Measurements from ENCODE around the gene USP38.
"Not testable (repeated sequence)": the region's sequence is repeated elsewhere in the genome, so short reads cannot be mapped to it uniquely, and the experiment has no call there.

Gene USP38

DNA sequence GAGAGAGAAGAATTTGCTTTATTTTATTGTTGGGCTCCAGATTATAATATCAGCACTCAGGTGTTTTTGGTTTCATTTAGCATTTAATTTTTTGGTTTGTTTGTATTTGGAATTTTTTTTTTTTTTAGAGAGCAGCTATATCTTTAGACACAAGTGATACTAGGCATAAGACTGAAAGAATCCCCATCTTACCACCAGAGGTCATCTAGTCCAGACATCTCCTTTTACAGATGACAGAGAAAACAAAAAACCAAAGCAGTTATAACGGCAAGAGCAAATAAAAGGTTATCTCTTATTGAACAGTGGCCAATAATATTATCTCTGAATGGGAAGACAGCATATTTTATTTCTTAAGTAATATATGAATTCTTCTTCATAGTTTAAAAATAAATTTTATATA is 22.8 kb downstream of the USP38 start:
- no peak for DNase-seq (ENCODE audit: low spot score)

DNA sequence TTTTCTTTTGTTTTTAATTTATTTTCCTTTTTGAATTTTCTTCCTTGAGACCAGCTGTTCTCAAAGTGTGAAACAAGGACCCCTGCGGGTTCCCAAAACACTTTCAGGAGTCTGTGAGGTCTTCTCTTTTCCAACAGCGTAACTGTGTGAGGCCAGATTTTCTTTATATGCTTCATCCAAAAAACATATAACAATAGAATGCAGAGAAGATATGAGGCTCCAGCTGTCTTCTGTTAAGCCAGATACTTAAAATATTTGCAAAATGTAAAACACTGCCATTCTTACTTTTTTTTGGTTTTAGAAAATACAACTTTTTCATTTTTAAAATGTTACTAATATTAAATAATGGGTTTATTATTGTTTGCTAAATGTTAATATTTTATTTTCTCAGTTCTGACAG is 27.8 kb downstream of the USP38 start:
- no peak for DNase-seq (ENCODE audit: low spot score)

GRCh38 chr4:143215873-143216272 is 31.2 kb downstream of the USP38 start:
- no peak for DNase-seq (ENCODE audit: low spot score)

DNA sequence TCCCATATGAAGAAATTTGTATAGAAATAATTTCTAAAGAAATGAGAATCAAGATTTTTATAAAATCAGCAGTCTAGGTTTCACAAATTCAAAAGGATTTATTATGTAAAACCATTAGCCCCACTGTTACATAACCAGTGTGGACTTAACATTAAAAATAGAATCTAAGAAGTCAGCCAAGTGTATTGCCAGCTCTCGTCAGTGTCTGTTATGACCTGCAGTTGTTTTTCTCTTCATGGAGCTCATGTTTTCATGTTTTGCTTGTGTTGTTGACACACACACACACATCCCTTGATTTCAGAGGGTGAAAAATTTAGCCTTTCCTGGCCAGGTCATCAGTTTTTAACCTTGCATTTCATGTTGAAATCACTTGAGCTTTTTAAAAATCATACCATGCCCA is 39.5 kb downstream of the USP38 start:
- DNase-seq (ENCODE audit: low spot score) = no peak

- no peak for DNase-seq (ENCODE audit: low spot score)
These were observed 40.5 kb downstream of the USP38 start for GRCh38 chr4:143225167-143225566.

DNA sequence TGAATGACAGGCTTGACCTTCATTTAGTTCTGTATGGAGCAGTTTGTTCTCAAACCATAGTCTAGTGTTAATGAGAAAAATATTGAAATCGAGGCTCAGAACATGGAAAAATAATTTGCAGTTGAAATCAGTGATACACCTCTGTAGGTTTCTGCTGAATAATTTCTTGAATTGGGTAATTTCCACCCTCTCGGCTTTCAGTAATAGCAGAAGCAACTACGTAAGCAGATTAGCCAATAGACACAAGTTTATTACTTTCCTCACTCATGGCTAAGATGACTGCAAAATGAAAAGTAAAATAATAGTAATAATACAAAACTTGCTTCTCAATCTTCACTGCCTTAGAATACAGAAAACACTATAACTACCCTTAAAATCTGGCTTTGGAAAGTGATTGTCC is 46.0 kb downstream of the USP38 start:
- DNase-seq (ENCODE audit: low spot score) = no peak

GRCh38 chr4:143232277-143232676 is 47.6 kb downstream of the USP38 start:
- DNase-seq (ENCODE audit: low spot score) = no peak

DNA sequence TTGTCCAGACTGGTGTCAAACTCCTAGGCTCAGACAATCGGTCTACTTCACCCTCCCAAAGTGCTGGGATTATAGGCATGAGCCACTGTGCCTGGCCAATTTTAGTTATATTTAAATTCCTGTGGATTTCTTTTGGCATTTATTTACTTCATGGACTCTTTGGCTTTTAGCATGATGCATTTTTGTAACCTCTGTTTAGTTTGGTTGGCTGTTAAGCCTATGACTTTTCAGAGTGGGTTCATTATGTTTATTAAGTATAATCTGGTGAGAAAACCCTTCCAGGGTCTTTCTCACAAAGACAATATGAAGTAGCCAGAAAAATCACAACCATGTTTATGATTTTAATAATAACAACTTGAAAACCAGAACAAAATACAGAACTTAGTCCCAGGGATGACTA is 49.4 kb downstream of the USP38 start:
- no peak for DNase-seq (ENCODE audit: low spot score)

GRCh38 chr4:143237195-143237594 is 52.5 kb downstream of the USP38 start:
- not testable (repeated sequence) for DNase-seq (ENCODE audit: low spot score)

GRCh38 chr4:143240939-143241679 is 56.4 kb downstream of the USP38 start:
- DNase-seq (ENCODE audit: low spot score) = no peak

- DNase-seq (ENCODE audit: low spot score) = no peak
These were observed 57.2 kb downstream of the USP38 start for GRCh38 chr4:143241892-143242291.

DNA sequence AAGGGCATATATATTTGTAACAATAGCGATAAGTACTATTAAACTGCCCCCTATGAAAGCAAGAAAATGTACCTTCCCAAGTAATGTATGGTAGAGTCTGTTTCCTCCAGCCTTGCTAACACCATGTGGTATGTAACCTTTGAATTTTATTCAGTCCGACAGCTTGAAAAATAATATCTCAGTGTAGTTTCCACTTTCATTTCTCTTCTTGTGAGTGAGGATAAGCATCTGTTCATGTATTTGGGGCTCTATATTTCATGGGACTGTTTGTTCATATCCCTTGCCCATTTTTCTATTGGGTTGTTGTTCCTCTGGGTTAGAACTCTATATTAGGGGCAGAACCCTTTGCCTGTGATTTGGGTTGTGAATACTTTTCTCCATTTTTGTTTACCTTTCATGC is 58.3 kb downstream of the USP38 start:
- no peak for DNase-seq (ENCODE audit: low spot score)

DNA sequence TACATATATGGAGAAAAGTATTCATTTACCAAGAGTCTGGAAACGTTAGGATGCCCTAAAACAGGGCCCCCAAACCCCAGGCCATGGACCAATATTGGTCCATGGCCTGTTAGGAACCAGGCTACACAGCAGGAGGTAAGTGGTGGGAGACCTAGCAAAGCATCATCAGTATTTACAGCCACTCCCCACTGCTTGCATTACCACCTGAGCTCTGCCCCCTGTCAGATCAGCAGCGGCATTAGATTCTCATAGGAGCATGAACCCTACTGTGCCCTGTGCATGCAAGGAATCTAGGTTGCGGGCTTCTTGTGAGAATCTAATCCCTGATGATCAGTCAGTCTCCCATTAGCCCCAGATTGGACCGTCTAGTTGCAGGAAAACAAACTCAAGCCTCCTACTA is 62.3 kb downstream of the USP38 start:
- no peak for DNase-seq (ENCODE audit: low spot score)

- no peak for DNase-seq (ENCODE audit: low spot score)
These were observed 63.1 kb downstream of the USP38 start for GRCh38 chr4:143247866-143248265.

GRCh38 chr4:143248827-143249226 is 64.1 kb downstream of the USP38 start:
- DNase-seq (ENCODE audit: low spot score) = no peak

- DNase-seq (ENCODE audit: low spot score) = no peak
These were observed 65.9 kb downstream of the USP38 start for GRCh38 chr4:143250617-143251016.

GRCh38 chr4:143251348-143251747 is 66.6 kb downstream of the USP38 start:
- DNase-seq (ENCODE audit: low spot score) = no peak

DNA sequence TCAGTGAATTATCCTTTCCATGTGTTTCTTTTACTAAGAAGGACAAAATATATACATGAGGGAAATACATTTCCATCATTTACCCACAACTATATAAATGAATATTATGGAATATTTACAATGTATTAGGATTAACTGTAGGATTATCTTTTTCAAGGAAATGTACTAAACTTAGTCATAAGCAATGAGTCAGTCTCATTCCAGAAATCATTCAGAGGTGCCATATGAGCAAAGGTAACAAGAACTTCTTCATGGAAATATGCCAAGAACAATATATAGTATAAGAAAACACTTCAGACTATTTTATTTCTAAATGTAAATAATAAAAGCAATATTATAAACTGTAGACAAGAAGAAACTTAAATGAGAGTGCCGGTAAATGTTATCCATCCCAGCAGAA is 67.1 kb downstream of the USP38 start:
- DNase-seq (ENCODE audit: low spot score) = no peak

GRCh38 chr4:143252478-143252877 is 67.8 kb downstream of the USP38 start:
- no peak for DNase-seq (ENCODE audit: low spot score)

DNA sequence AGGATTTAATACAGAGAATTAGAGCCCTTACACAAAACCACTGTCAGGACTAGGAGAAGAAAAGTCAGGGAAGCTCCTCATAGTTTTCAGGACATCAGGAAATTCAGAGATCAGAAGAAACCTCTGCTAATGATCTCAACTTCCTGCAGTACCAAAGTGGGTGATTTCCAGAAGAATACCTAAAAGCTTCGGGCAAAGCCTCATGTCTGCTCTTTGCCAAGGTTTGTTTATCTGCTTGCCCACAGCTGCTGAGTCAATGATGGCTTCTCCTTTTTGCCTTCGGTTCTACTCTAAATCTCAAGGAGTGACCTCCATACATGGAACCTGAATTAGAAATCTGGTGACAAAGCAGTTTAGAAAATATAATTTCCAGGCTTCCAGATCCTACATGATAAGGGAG is 68.4 kb downstream of the USP38 start:
- DNase-seq (ENCODE audit: low spot score) = no peak

GRCh38 chr4:143254491-143255226 is 69.9 kb downstream of the USP38 start:
- DNase-seq (ENCODE audit: low spot score) = no peak

- DNase-seq (ENCODE audit: low spot score) = no peak
These were observed 71.7 kb downstream of the USP38 start for GRCh38 chr4:143256456-143256855.

DNA sequence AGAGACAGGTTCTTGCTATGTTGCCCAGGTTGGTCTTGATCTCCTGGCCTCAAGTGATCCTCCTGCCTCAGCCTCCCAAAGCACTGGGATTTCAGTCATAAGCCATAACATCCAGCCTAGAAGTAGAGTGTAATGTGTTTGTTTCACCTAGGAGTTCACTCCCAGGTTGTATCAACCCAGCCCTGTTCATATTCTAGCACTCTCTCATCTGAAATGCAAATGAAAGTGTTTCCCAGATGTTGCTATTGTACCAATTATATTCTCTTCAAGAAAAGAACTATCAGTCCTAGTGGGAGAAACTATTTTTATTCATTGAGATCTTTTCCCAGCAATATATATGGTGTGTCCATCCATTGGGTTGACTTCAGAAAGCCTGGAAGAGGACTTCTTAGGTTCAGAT is 72.6 kb downstream of the USP38 start:
- DNase-seq (ENCODE audit: low spot score) = no peak

DNA sequence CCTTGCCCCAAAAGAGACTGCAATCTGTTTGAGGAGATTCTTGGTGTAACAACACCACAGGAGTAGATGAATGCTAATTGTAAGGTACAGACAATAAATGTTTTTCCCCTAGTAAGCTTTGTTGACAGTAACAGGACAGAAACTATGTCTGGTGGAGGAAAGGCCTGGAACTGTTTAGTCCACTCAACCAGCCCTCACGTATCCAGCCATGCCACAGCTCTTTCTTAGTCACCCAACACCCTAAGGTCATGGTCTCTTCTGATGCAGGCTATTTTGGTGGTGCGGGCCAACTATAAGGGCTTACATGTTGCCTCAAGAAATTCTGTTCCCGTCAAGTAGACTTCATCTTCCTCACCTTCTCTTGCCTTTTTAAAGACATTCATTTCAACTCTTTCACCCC is 76.0 kb downstream of the USP38 start:
- no peak for DNase-seq (ENCODE audit: low spot score)
